Measurements from ENCODE around the gene TCIRG1.
A peak's percentile ranks its signal among the peaks of the same experiment; 100 is the strongest.

TCIRG1 gene

GRCh38 chr11:68021167-68021787 is 17.5 kb upstream of the TCIRG1 start:
- H3K27me3 ChIP-seq (ENCODE audit: insufficient read depth, poor library complexity, severe bottlenecking): no peaks in the 10 kb centered on the region
- TF ChIP-seq CTCF (IDR thresholded peaks at IDR 0.05; ENCODE audit: poor library complexity, severe bottlenecking): peak; percentile 40
- H3K36me3 ChIP-seq (ENCODE audit: low read depth): peaks cover 10% of the 10 kb centered on the region; the same call in 1 of the 2 replicates
- peaks cover 6% of the 10 kb centered on the region for H3K4me1 ChIP-seq (ENCODE audit: insufficient read depth, poor library complexity, severe bottlenecking)
- no peak overlapping the region for H3K27ac ChIP-seq (ENCODE audit: poor library complexity, severe bottlenecking)
- H3K9me3 ChIP-seq (ENCODE audit: severe bottlenecking): peaks cover 2% of the 10 kb centered on the region
- no peak for DNase-seq (ENCODE audit: low spot score)
- H3K4me3 ChIP-seq (ENCODE audit: severe bottlenecking): no peak overlapping the region
- no peak for ATAC-seq (ENCODE audit: low read depth)

- H3K9me3 ChIP-seq (ENCODE audit: severe bottlenecking): peaks cover 2% of the 10 kb centered on the region
- ATAC-seq (ENCODE audit: low read depth) (no peak), DNase-seq (ENCODE audit: low spot score) (no peak)
- no peak for TF ChIP-seq CTCF (IDR thresholded peaks at IDR 0.05; ENCODE audit: poor library complexity, severe bottlenecking)
- peaks cover 15% of the 10 kb centered on the region; the same call in 1 of the 2 replicates for H3K36me3 ChIP-seq (ENCODE audit: low read depth)
- H3K27me3 ChIP-seq (ENCODE audit: insufficient read depth, poor library complexity, severe bottlenecking): no peaks in the 10 kb centered on the region
- H3K27ac ChIP-seq (ENCODE audit: poor library complexity, severe bottlenecking): no peak overlapping the region
- no peaks in the 10 kb centered on the region for H3K4me1 ChIP-seq (ENCODE audit: insufficient read depth, poor library complexity, severe bottlenecking)
- H3K4me3 ChIP-seq (ENCODE audit: severe bottlenecking): no peak overlapping the region
Observed at GRCh38 chr11:68022531-68022930, 16.3 kb upstream of the TCIRG1 start.

- TF ChIP-seq CTCF (IDR thresholded peaks at IDR 0.05; ENCODE audit: poor library complexity, severe bottlenecking): no peak
- Histone ChIP-seq H3K9me3 (ENCODE audit: severe bottlenecking) (peaks cover 2% of the 10 kb centered on the region), H3K4me1 (ENCODE audit: insufficient read depth, poor library complexity, severe bottlenecking) (peaks cover 20% of the 10 kb centered on the region), H3K27ac (ENCODE audit: poor library complexity, severe bottlenecking) (no peak overlapping the region), H3K36me3 (ENCODE audit: low read depth) (peaks cover 18% of the 10 kb centered on the region; the same call in 1 of the 2 replicates), H3K4me3 (ENCODE audit: severe bottlenecking) (no peak overlapping the region), H3K27me3 (ENCODE audit: insufficient read depth, poor library complexity, severe bottlenecking) (no peaks in the 10 kb centered on the region)
- DNase-seq (ENCODE audit: low spot score): no peak
- no peak for ATAC-seq (ENCODE audit: low read depth)
Observed at GRCh38 chr11:68024508-68024907, 14.3 kb upstream of the TCIRG1 start.

GRCh38 chr11:68025047-68025446 is 13.8 kb upstream of the TCIRG1 start:
- no peak for TF ChIP-seq CTCF (IDR thresholded peaks at IDR 0.05; ENCODE audit: poor library complexity, severe bottlenecking)
- H3K27me3 ChIP-seq (ENCODE audit: insufficient read depth, poor library complexity, severe bottlenecking): no peaks in the 10 kb centered on the region
- no peak for DNase-seq (ENCODE audit: low spot score)

GRCh38 chr11:68026391-68027105 is 12.3 kb upstream of the TCIRG1 start:
- peak overlapping the region; percentile 76 for H3K27ac ChIP-seq (ENCODE audit: poor library complexity, severe bottlenecking)
- no peak for TF ChIP-seq CTCF (IDR thresholded peaks at IDR 0.05; ENCODE audit: poor library complexity, severe bottlenecking)
- peaks cover 25% of the 10 kb centered on the region for H3K4me1 ChIP-seq (ENCODE audit: insufficient read depth, poor library complexity, severe bottlenecking)
- H3K4me3 ChIP-seq (ENCODE audit: severe bottlenecking): no peak overlapping the region
- H3K36me3 ChIP-seq (ENCODE audit: low read depth): peaks cover 18% of the 10 kb centered on the region
- no peaks in the 10 kb centered on the region for H3K27me3 ChIP-seq (ENCODE audit: insufficient read depth, poor library complexity, severe bottlenecking)
- no peak for DNase-seq (ENCODE audit: low spot score)
- ATAC-seq (ENCODE audit: low read depth): no peak
- peaks cover 2% of the 10 kb centered on the region for H3K9me3 ChIP-seq (ENCODE audit: severe bottlenecking)

More at GRCh38 chr11:68025047-68025446, 13.8 kb upstream of the TCIRG1 start:
- peaks cover 18% of the 10 kb centered on the region; the same call in 1 of the 2 replicates for H3K36me3 ChIP-seq (ENCODE audit: low read depth)
- ATAC-seq (ENCODE audit: low read depth): no peak
- H3K4me3 ChIP-seq (ENCODE audit: severe bottlenecking): no peak overlapping the region
- peaks cover 22% of the 10 kb centered on the region for H3K4me1 ChIP-seq (ENCODE audit: insufficient read depth, poor library complexity, severe bottlenecking)
- peaks cover 2% of the 10 kb centered on the region for H3K9me3 ChIP-seq (ENCODE audit: severe bottlenecking)
- H3K27ac ChIP-seq (ENCODE audit: poor library complexity, severe bottlenecking): no peak overlapping the region
